RWPE1 (cell line): ENCODE results near the gene COPS6.
A peak's percentile ranks its signal among the peaks of the same experiment; 100 is the strongest.

Experiments used
- CTCF ChIA-PET: fragments of 350-600 bp; sonication (Branson Sonifier 250); formaldehyde crosslinking; extraction: SDS; loops from one replicate; lab custom pipeline; 2021; lab: Yijun Ruan, JAX
- POLR2A ChIA-PET: fragments of 400-600 bp; formaldehyde crosslinking; extraction: SDS; loops from one replicate; lab custom pipeline; 2020; ENCODE audit warnings: antibody characterized with exemption; ENCODE audit not compliant: low non-redundant PET; lab: Yijun Ruan, JAX
- DNase-seq: peaks from one replicate; pipeline ENCODE4 v3.0.0; 2012; ENCODE audit warnings: low spot score
- H3K27ac ChIP-seq: fragments of 450-650 bp; 2 replicates; pipeline ENCODE4 v1.5.1; 2017
- CTCF ChIP-seq: fragments of 450-650 bp; conservative IDR thresholded peaks from 2 replicates; pipeline ENCODE4 v1.5.1; 2017; ENCODE audit warnings: low read depth, mild to moderate bottlenecking

COPS6 gene

GRCh38 chr7:100119970-100120732 lies 31.4 kb downstream of the COPS6 start:
- peak; percentile 68 for DNase-seq
- ChIA-PET CTCF (no interaction called here), POLR2A (interaction anchor here (0.9 kb wide), 1 partner anchor 19 kb away, joined by 3 read pairs; the partner anchor contains the start of genes AP4M1 and MCM7)
- no peak for TF ChIP-seq CTCF
- H3K27ac ChIP-seq, result peak overlapping the region; percentile 88

- no peak for DNase-seq
- CTCF ChIA-PET, result no interaction called here
- POLR2A ChIA-PET, result no interaction called here
- peak overlapping the region; percentile 88 for H3K27ac ChIP-seq
- no peak for TF ChIP-seq CTCF
Observed at GRCh38 chr7:100120733-100121036, 31.9 kb downstream of the COPS6 start.

DNA sequence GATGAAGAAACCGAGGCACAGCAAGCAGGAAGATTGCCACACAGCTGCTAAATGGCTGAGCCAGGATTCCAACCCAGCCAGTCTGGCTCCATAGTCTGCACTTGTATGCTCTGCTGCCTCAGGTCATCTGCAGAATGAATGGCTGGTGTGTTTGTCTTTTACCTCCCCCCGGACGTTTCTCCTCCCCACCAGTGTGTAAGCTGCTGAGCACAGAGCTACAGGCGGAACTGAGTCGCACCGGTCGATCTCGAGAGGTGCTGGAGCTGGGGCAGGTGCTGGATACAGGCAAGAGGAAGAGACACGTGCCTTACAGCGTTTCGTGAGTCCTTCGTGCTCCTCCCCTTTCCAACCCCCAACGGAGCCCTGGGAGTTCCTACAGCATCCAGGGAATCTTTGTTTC lies 33.3 kb downstream of the COPS6 start:
- no peak for TF ChIP-seq CTCF
- ChIA-PET POLR2A (no interaction called here), CTCF (interaction anchor here (0.6 kb wide), 1 partner anchor 193 kb away, joined by 3 read pairs; no protein-coding TSS in a partner anchor)
- peak overlapping the region; percentile 39 for H3K27ac ChIP-seq
- DNase-seq, result no peak

- ChIA-PET CTCF (interaction anchor here (0.6 kb wide), 1 partner anchor 194 kb away, joined by 3 read pairs; no protein-coding TSS in a partner anchor), POLR2A (no interaction called here)
- no peak for TF ChIP-seq CTCF
- DNase-seq, result no peak
- peak overlapping the region; percentile 39 for H3K27ac ChIP-seq
Observed at GRCh38 chr7:100122568-100122967, 33.8 kb downstream of the COPS6 start.

- DNase-seq, result no peak
- CTCF ChIA-PET, result no interaction called here
- TF ChIP-seq CTCF, result no peak
- H3K27ac ChIP-seq, result peak overlapping the region; percentile 99
- POLR2A ChIA-PET, result interaction anchor here (0.6 to 1.1 kb wide), 5 partner anchors 10 to 310 kb away, joined by 3 to 10 read pairs (median 5); partner anchors contain the start of gene LAMTOR4
Observed at GRCh38 chr7:100124301-100125230, 35.8 kb downstream of the COPS6 start.
